Measurements from ENCODE around the gene RPA1. TPM values are rescaled to one million over a fixed set of nuclear protein-coding genes. Genes with fewer than 3 reads are reported as not detected.

The RPA1 gene
- total and polyA plus RNA-seq, 9 of the 15 experiments (the other 6 are each of a cell fraction or from before 2014, with no cell fraction given), result 25.2 to 125 (median 47.4) TPM

DNA sequence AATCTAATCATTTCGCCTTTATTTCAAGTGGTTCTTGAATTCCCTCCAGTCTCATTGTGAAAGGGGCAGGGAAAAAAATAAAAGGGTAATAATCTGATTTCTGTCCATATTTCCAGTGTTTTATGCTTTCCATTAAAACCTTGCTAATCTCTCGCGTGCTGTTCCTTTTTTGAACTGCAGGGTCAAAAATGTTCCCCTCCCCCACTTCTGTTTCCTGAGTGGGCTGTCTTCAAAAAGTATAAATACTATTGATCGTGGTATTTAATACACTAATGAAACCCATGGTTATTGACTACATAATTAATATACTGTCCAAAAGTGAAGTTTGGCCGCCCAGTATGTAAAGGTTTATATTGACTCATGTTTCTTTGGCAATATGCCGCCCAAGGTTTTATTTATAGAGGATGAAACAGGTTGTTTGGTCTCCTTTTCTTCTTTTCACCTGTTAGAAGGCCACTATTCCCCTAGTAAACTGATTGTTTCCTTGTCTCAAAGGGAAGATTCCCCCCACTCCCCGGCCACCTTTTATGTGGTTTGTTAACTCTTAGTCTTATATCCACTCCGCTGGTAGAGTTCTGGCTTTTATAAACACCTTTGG, 69.7 kb downstream of the RPA1 start:
- H3K4me3 ChIP-seq, result no peak overlapping the region
- FAIRE-seq (no peak), ATAC-seq (no peak), DNase-seq (ENCODE audit: extremely low read depth in 1 of 4, low spot score in 3 of 4) (no peak)
- ChIA-PET POLR2A (no interaction called here), CTCF (ENCODE audit: low intra/inter-chr PET ratio) (no interaction called here)
- WGBS (ENCODE audit: insufficient coverage, low coverage, missing lambda C conversion rate), result 71% methylated on average over 8 of the region's 8 CpGs
- H3K9me1 ChIP-seq (ENCODE audit: control insufficient read depth, insufficient read depth, low read length), result no peaks in the 10 kb centered on the region
- H4K20me1 ChIP-seq (replicated peaks; ENCODE audit: control insufficient read depth, insufficient read depth, low read length), result no peaks in the 10 kb centered on the region
- no peaks in the 10 kb centered on the region; a peak in 2 of 5 replicates for H3K27me3 ChIP-seq (ENCODE audit: control insufficient read depth in 2 of 2, insufficient read depth in 2 of 2, low read length in 2 of 2)
- H3K4me2 ChIP-seq (ENCODE audit: insufficient read depth, low read length), result no peak overlapping the region
- H3K9me3 ChIP-seq (replicated peaks; ENCODE audit: control insufficient read depth, insufficient read depth, low read depth, low read length), result no peaks in the 10 kb centered on the region
- no peaks in the 10 kb centered on the region for H3K79me2 ChIP-seq (ENCODE audit: control insufficient read depth, insufficient read depth, low read length)
- TF ChIP-seq TBL1XR1 (IDR thresholded peaks at IDR 0.05; ENCODE audit: low read length in 2 of 2), result no peak
- no peak for TF ChIP-seq SP1 (CRISPR knock-in tag; IDR thresholded peaks at IDR 0.05)
- no peaks in the 10 kb centered on the region for H3K4me1 ChIP-seq (replicated peaks in 1 of 2; ENCODE audit: control insufficient read depth in 2 of 2, insufficient read depth in 2 of 2, low read length in 2 of 2)
- peaks cover 34% of the 10 kb centered on the region; the same call in 2 of the 3 replicates for H3K36me3 ChIP-seq (ENCODE audit: control insufficient read depth, insufficient read depth, low read length)
- no peak overlapping the region for H2AFZ ChIP-seq (ENCODE audit: low read depth, low read length)
- no peak overlapping the region for H3K27ac ChIP-seq (ENCODE audit: extremely low read depth, low read depth, low read length)
- no TSS peak for BruUV-seq (replicated peaks)
- no peak overlapping the region for H3K9ac ChIP-seq (ENCODE audit: insufficient read depth in 1 of 2, low read depth in 2 of 2, low read length in 2 of 2)
- intact Hi-C loops (cut with micrococcal nuclease) (no loop called here), in situ Hi-C loops (cut with MboI) (no loop called here)

DNA sequence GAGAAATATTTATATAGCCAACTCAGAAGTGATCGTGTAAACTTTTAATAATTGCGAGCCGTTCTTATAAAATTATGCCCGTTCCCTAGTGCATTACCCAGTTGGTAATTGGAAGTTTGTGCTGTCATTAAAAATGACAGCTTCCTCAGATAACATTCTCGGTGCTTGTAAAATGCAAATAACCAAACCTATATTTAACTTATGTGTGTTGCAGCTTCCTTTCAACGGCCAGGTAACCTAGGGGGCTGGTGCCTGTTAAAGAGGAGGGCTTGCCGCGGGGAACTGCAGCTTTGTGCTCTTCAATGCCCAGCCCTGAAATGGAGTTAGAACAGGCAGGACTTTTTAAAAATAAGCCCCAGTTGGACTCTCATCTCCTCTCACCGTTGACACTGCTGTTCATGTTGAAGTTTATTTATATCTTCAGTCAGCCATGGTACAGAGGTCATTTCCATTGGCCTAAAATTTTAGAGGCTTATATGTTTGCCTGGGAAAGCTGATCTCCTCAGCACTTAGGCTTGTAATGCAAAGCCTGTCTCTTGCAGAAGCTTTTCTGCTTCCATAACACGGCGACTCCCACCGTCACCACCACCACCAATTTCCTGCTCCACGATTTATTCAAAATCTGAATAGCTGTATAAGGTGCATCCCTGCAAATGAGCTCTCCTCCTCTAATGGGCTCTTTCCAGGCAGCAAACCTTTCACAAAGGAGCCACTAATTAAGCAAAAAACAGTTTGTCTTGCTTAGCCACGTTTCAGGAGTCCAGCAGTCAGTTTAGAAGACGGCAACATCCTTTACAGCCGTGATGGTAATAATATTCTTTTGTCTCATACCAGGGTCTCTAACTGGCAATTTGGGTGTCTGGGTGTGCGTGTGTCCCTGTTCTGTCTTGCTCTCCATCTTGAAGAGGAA, 74.7 kb downstream of the RPA1 start:
- no peak overlapping the region for H3K9ac ChIP-seq (ENCODE audit: insufficient read depth in 1 of 2, low read depth in 2 of 2, low read length in 2 of 2)
- intact Hi-C loops (cut with micrococcal nuclease), result loop anchor here (5.0 kb wide), 1 partner anchor 143 kb away; no protein-coding TSS in a partner anchor
- FAIRE-seq (no peak), ATAC-seq (no peak), DNase-seq (ENCODE audit: extremely low read depth in 1 of 4, low spot score in 3 of 4) (no peak)
- POLR2A ChIA-PET, result no interaction called here
- no peaks in the 10 kb centered on the region for H3K36me3 ChIP-seq (ENCODE audit: control insufficient read depth, insufficient read depth, low read length)
- H3K4me3 ChIP-seq, result no peak overlapping the region
- H3K9me3 ChIP-seq (replicated peaks; ENCODE audit: control insufficient read depth, insufficient read depth, low read depth, low read length), result no peaks in the 10 kb centered on the region
- TF ChIP-seq RBM17 (IDR thresholded peaks at IDR 0.05; ENCODE audit: borderline replicate concordance, low read depth, low read length) (no peak), PRPF4 (IDR thresholded peaks at IDR 0.05; ENCODE audit: insufficient read depth, low read depth, low read length, poor library complexity, severe bottlenecking) (no peak)
- no peaks in the 10 kb centered on the region for H4K20me1 ChIP-seq (replicated peaks; ENCODE audit: control insufficient read depth, insufficient read depth, low read length)
- no TSS peak for BruUV-seq (replicated peaks)
- peaks cover 0 to 16% of the 10 kb centered on the region in 2 experiments; a peak in 3 of 5 replicates for H3K4me1 ChIP-seq (replicated peaks in 1 of 2; ENCODE audit: control insufficient read depth in 2 of 2, insufficient read depth in 2 of 2, low read length in 2 of 2)
- in situ Hi-C loops (cut with MboI), result loop anchor here (5.0 to 25.0 kb wide), 2 partner anchors 128 to 333 kb away; partner anchors contain the start of gene DPH1
- no peaks in the 10 kb centered on the region for H3K9me1 ChIP-seq (ENCODE audit: control insufficient read depth, insufficient read depth, low read length)
- H2AFZ ChIP-seq (ENCODE audit: low read depth, low read length), result no peak overlapping the region; the same call in 1 of the 2 replicates
- H3K27me3 ChIP-seq (ENCODE audit: control insufficient read depth in 2 of 2, insufficient read depth in 2 of 2, low read length in 2 of 2), result peaks cover 7 to 19% of the 10 kb centered on the region in 2 experiments; a peak in 4 of 5 replicates
- H3K27ac ChIP-seq (ENCODE audit: extremely low read depth, low read depth, low read length), result no peak overlapping the region
- H3K79me2 ChIP-seq (ENCODE audit: control insufficient read depth, insufficient read depth, low read length), result no peaks in the 10 kb centered on the region
- 39% methylated on average over 17 of the region's 17 CpGs for WGBS (ENCODE audit: insufficient coverage, low coverage, missing lambda C conversion rate)
- no peak overlapping the region for H3K4me2 ChIP-seq (ENCODE audit: insufficient read depth, low read length)
- CTCF ChIA-PET (ENCODE audit: low intra/inter-chr PET ratio), result no interaction called here
